HG02588 (cell line): ENCODE data around the gene NEUROG2.
"Not testable (repeated sequence)": the region's sequence is repeated elsewhere in the genome, so short reads cannot be mapped to it uniquely, and the experiment has no call there.

Experiments
- ATAC-seq: cut with Tn5 transposase; IDR thresholded peaks from one replicate; pipeline ENCODE4 v1.9.1; 2021; ENCODE audit warnings: mild to moderate bottlenecking, moderate library complexity; ENCODE audit not compliant: unreplicated experiment

Gene NEUROG2

GRCh38 chr4:112516066-112516470 lies at the start of gene NEUROG2:
TSS of gene NEUROG2 (minus strand) at chr4:112516180. CDS start at chr4:112515475, 705 bp downstream.
- ATAC-seq: no peak

- ATAC-seq: no peak
These were observed 48.8 kb upstream of the NEUROG2 start for GRCh38 chr4:112564706-112565270.

DNA sequence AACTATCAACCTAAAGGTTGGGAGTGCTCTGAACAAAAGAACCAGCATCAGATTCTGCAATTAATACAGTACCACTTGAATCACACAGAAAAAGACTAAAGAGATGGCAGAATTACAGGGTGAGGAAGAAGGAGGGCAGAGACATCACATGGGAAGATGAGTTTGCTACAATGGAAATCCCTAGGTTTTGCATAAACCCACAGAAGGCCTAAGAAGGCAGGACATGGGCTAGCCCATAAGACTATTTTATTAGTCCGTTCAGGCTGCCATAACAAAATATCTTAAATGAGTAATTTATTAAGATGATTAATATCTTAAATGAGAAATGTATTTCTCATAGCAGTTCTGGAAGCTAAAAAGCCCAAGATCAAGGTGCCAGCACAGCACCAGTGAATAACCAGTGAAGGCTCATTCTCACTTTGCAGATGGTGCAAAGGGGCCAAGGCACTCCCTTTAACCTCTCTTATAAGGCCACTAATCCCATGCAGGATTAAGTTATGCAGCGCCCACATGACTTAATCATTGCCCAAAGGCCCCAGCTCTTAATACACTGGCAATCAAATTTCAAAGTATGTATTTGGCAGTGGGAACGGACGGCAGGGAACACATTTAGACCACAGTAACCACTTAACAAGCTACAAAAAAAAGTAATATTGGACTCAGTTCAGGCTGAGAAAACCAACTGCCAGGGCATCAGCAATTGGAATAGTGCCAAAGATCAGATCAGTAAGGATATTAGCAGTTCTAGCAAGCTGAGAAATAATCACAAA lies 47.6 kb upstream of the NEUROG2 start:
- no peak for ATAC-seq

DNA sequence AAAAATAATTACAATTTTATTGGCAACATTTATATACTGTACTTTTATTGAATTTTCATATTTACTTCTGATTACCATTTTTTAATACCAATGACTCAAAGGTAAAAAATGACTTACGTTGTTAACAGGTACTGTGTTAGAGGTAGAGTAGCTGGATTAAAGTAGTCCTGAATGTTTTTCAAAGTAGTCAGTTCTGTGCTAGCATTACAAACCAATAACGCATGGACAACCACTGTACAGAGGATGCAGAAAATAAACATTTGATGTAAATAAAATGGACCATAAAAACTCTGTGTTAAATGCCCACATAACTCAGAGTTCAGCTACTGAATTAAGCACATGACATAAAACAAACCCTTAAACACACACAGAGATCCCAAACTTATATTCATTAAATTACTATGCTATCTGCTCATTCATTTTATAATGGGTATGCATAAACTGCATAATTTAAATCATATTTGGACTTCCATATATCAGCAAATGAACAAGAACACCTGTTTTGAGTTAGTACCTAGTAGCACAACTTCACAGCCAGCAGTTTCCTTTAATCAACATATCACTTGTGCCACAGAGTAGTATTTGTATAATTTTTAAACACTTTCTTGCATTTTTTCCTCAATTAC lies 46.4 kb upstream of the NEUROG2 start:
- ATAC-seq: no peak

DNA sequence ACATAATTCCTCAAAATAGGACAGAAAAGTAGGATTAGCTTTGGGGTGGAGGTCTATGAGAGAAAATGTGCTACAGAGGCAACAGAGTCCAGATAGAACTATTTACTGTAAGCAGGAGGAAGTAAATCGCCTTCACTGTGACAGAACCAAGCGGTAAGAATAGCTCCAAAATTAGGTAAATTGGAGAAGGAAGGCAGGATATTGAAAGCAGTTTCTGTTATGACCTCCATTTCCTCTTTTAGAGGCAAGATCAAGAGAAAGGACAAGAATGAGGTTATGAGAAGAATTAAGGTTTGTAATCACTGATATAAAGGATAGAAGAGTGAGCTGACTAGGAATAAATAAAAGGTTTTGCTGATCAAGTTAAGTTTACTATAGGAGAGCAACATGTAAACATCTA lies 44.1 kb upstream of the NEUROG2 start:
- peak; percentile 58 for ATAC-seq

DNA sequence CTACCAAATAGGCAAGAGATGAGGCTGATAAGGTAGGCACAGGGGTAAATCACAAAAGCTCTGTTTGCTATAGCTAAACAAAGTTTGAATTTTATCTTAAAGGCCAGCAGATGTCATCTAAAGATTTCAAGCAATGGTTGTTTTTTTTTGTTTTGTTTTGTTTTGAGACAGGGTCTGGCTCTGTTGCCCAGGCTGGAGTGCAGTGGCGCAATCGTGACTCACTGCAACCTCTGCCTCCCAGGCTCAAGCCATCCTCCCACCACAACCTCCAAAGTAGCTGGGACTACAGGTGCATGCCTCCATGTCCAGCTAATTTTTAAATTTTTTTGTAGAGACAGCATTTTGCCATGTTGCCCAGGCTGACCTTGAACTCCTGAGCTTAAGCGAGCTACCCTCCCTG lies 43.1 kb upstream of the NEUROG2 start:
- no peak for ATAC-seq

GRCh38 chr4:112557676-112558411 lies 41.9 kb upstream of the NEUROG2 start:
- no peak for ATAC-seq

DNA sequence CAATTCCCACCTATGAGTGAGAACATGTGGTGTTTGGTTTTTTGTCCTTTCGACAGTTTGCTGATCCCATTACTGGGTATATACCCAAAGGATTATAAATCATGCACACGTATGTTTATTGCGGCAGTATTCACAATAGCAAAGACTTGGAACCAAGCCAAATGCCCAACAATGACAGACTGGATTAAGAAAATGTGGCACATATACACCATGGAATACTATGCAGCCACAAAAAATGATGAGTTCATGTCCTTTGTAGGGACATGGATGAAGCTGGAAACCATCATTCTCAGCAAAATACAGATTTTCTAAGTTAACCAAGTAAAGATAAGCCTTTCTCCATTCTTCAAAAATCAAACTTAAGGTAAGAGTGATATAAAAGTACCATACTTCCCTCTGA lies 38.3 kb upstream of the NEUROG2 start:
- ATAC-seq: not testable (repeated sequence)

GRCh38 chr4:112552668-112553067 lies 36.7 kb upstream of the NEUROG2 start:
- no peak for ATAC-seq

GRCh38 chr4:112550728-112551127 lies 34.7 kb upstream of the NEUROG2 start:
- no peak for ATAC-seq

GRCh38 chr4:112546476-112546875 lies 30.5 kb upstream of the NEUROG2 start:
- ATAC-seq: no peak

DNA sequence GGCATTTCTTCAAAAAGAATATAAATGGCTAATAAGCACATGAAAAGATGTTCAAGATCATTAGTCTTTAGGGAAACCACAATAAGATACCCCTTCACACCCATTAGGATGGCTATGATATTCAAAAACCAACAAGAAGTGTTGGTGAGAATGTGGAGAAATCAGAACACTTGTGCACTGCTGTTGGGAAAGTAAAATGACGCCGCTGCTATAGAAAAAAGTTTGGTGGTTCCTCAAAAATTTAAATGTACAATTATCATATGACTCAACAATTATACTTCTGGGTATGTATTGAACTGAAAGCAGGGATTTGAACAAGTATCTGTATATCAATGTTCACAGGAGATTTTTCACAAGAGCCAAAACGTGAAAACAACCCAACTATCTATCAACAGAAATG lies 29.4 kb upstream of the NEUROG2 start:
- no peak for ATAC-seq

GRCh38 chr4:112540695-112541094 lies 24.7 kb upstream of the NEUROG2 start:
- ATAC-seq: no peak

GRCh38 chr4:112536123-112536522 lies 20.1 kb upstream of the NEUROG2 start:
- ATAC-seq: no peak

- ATAC-seq: no peak
These were observed 16.3 kb upstream of the NEUROG2 start for GRCh38 chr4:112532267-112532666.

- ATAC-seq: no peak
These were observed 15.2 kb upstream of the NEUROG2 start for GRCh38 chr4:112531146-112531545.

DNA sequence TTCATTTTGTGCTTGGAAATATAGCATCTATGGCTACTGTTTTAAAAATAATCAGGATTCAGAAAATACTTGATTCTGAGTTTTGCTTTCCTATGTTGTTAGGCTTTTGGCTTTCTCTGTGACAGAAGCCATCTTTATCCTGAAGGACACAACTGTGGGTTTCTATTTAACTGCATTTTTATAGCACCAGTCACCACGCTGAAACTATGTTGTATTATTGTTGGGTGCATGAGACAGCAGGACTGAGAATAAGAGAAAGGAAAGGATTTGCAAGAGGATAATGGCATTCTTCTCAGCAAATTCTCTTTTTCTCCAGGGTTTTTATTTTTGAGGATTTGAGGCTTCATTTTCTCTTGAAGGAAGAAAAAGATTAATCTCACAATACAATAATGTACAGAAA lies 10.1 kb upstream of the NEUROG2 start:
- ATAC-seq: no peak

DNA sequence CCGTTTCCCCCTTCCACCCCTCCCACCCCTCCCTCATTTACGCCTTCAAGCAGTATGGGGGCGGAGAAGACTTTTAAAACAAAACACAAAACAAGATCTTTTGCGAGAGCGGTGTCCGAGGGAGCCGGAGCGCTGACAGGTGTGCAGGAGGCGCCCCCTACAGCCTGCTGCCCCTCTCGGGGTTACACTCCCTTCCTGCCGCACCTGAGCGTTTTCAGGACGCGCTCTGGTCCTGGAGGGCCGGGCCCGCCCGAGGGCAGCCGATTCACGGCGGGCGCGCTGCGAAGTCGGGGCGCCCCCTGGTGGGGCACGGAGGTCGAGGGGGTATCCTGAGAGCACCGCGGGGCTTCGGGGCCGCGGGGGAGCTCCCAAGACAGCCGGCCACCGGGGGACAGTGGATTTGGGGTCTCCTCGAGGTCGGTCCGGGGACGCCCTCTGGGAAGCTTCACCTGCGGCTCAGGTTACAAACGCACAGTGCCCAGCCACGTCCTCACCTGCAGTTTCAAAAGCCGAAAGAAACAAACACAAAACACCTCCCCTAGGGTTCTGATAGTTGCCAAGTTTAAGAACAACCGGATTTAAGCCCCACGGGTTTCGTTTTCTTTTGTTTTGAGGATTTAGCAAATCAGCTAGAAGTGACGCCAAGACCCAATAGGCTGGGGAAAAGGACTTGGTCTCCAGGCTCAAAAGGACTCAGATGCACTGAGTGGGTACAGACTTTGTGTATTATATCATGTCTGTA lies 8.0 kb upstream of the NEUROG2 start:
- ATAC-seq: peak; percentile 88

- ATAC-seq: peak; percentile 42
These were observed 7.2 kb upstream of the NEUROG2 start for GRCh38 chr4:112523008-112523721.

- not testable (repeated sequence) for ATAC-seq
These were observed 6.5 kb upstream of the NEUROG2 start for GRCh38 chr4:112522431-112522830.
